ENCODE measurements around the gene VIT.

DNA sequence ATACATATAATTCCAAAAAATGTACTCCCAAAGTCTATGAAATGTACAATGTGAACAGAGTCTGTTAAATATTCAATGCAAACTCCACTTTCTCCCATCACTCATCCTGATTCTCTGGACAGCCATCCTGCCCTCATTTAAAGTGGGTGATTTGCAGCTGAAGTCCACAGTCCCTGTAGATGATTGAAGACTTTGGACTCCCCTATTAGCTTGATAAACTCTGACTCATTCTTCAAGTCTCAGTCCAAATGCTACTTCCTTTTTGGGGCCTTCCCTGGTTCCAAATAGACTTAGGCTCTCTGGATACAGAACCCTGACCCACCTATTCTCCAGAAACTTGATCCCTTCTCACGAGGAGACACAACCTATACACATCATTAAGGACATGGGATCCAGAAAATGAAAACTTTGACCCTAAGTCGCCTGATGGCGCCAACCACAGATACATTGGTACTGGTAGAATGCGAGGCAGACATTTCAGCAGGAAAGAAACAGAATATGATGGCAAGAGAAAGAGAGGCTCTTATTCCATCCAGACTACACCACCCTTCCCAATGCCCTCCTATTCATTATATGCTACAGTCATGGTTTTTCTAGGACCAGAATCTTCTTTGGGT lies 122.7 kb downstream of the VIT start:
- TF ChIP-seq, protein P1, sequence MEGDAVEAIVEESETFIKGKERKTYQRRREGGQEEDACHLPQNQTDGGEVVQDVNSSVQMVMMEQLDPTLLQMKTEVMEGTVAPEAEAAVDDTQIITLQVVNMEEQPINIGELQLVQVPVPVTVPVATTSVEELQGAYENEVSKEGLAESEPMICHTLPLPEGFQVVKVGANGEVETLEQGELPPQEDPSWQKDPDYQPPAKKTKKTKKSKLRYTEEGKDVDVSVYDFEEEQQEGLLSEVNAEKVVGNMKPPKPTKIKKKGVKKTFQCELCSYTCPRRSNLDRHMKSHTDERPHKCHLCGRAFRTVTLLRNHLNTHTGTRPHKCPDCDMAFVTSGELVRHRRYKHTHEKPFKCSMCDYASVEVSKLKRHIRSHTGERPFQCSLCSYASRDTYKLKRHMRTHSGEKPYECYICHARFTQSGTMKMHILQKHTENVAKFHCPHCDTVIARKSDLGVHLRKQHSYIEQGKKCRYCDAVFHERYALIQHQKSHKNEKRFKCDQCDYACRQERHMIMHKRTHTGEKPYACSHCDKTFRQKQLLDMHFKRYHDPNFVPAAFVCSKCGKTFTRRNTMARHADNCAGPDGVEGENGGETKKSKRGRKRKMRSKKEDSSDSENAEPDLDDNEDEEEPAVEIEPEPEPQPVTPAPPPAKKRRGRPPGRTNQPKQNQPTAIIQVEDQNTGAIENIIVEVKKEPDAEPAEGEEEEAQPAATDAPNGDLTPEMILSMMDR (IDR thresholded peaks at IDR 0.05; ENCODE audit: low read length), result no peak
- TF ChIP-seq EZH2 (optimal IDR thresholded peaks at IDR 0.05; ENCODE audit: low read depth, low read length), result no peak
